ENCODE measurements around the gene CADPS2.

The CADPS2 gene

GRCh38 chr7:122343601-122344302 is 542.5 kb downstream of the CADPS2 start:
- DNase-seq: no peak

- DNase-seq: no peak
These were observed 545.8 kb downstream of the CADPS2 start for GRCh38 chr7:122340427-122340826.

- no peak for DNase-seq
These were observed 546.9 kb downstream of the CADPS2 start for GRCh38 chr7:122339145-122339904.

GRCh38 chr7:122337011-122337410 is 549.2 kb downstream of the CADPS2 start:
- no peak for DNase-seq

GRCh38 chr7:122329145-122329802 is 557.0 kb downstream of the CADPS2 start:
- DNase-seq: no peak

GRCh38 chr7:122327969-122328368 is 558.3 kb downstream of the CADPS2 start:
- no peak for DNase-seq

- DNase-seq: no peak
These were observed 569.5 kb downstream of the CADPS2 start for GRCh38 chr7:122316467-122317388.

GRCh38 chr7:122315507-122316466 is 570.5 kb downstream of the CADPS2 start:
- no peak for DNase-seq

GRCh38 chr7:122314284-122314683 is 572.0 kb downstream of the CADPS2 start:
- no peak for DNase-seq

GRCh38 chr7:122312789-122313188 is 573.5 kb downstream of the CADPS2 start:
- DNase-seq: no peak

GRCh38 chr7:122311734-122312450 is 574.4 kb downstream of the CADPS2 start:
- no peak for DNase-seq

GRCh38 chr7:122311050-122311700 is 575.1 kb downstream of the CADPS2 start:
- no peak for DNase-seq

GRCh38 chr7:122310119-122311021 is 575.9 kb downstream of the CADPS2 start:
- DNase-seq: no peak

GRCh38 chr7:122309421-122309820 is 576.8 kb downstream of the CADPS2 start:
- no peak for DNase-seq

- no peak for DNase-seq
These were observed 579.0 kb downstream of the CADPS2 start for GRCh38 chr7:122307228-122307621.

- no peak for DNase-seq
These were observed 579.7 kb downstream of the CADPS2 start for GRCh38 chr7:122306320-122307227.

GRCh38 chr7:122305475-122306319 is 580.6 kb downstream of the CADPS2 start:
- DNase-seq: no peak
